ENCODE results near the gene KRTAP21-3. TPM values are rescaled to one million over a fixed set of nuclear protein-coding genes. Genes with fewer than 3 reads are reported as not detected.

KRTAP21-3 gene
- total RNA-seq, 1 donor from 2014 or later, result not detected

- Histone ChIP-seq H3K36me3 (no peaks in the 10 kb centered on the region), H3K9me3 (replicated peaks) (peaks cover 25% of the 10 kb centered on the region), H3K4me3 (no peak overlapping the region), H3K27me3 (ENCODE audit: low read depth) (no peaks in the 10 kb centered on the region), H3K27ac (replicated peaks) (no peak overlapping the region), H3K4me1 (no peaks in the 10 kb centered on the region)
- intact Hi-C loops (cut with micrococcal nuclease), result no loop called here
- DNase-seq, result no peak
- TF ChIP-seq CTCF (IDR thresholded peaks at IDR 0.05; ENCODE audit: borderline replicate concordance), result no peak
These were observed 4.1 kb downstream of the KRTAP21-3 start for GRCh38 chr21:30714456-30714855.

GRCh38 chr21:30713766-30714165 lies 4.8 kb downstream of the KRTAP21-3 start:
- Histone ChIP-seq H3K27me3 (ENCODE audit: low read depth) (no peaks in the 10 kb centered on the region), H3K4me1 (no peaks in the 10 kb centered on the region), H3K4me3 (no peak overlapping the region), H3K9me3 (replicated peaks) (peaks cover 25% of the 10 kb centered on the region), H3K36me3 (no peaks in the 10 kb centered on the region), H3K27ac (replicated peaks) (no peak overlapping the region)
- DNase-seq, result no peak
- no peak for TF ChIP-seq CTCF (IDR thresholded peaks at IDR 0.05; ENCODE audit: borderline replicate concordance)
- intact Hi-C loops (cut with micrococcal nuclease), result no loop called here

- H3K9me3 ChIP-seq (replicated peaks), result peaks cover 31% of the 10 kb centered on the region
- no peaks in the 10 kb centered on the region for H3K36me3 ChIP-seq
- TF ChIP-seq CTCF (IDR thresholded peaks at IDR 0.05; ENCODE audit: borderline replicate concordance), result no peak
- no peak overlapping the region for H3K4me3 ChIP-seq
- no peak for DNase-seq
- H3K4me1 ChIP-seq, result no peaks in the 10 kb centered on the region
- intact Hi-C loops (cut with micrococcal nuclease), result no loop called here
- H3K27ac ChIP-seq (replicated peaks), result no peak overlapping the region
- no peaks in the 10 kb centered on the region for H3K27me3 ChIP-seq (ENCODE audit: low read depth)
These were observed 8.1 kb downstream of the KRTAP21-3 start for GRCh38 chr21:30710499-30710898.

- Histone ChIP-seq H3K27ac (replicated peaks) (no peak overlapping the region), H3K27me3 (ENCODE audit: low read depth) (no peaks in the 10 kb centered on the region), H3K4me3 (no peak overlapping the region), H3K36me3 (no peaks in the 10 kb centered on the region), H3K9me3 (replicated peaks) (peaks cover 15% of the 10 kb centered on the region), H3K4me1 (no peaks in the 10 kb centered on the region)
- intact Hi-C loops (cut with micrococcal nuclease), result no loop called here
- no peak for TF ChIP-seq CTCF (IDR thresholded peaks at IDR 0.05; ENCODE audit: borderline replicate concordance)
- no peak for DNase-seq
These were observed 11.2 kb downstream of the KRTAP21-3 start for GRCh38 chr21:30707409-30707808.

GRCh38 chr21:30695956-30696355 lies 22.6 kb downstream of the KRTAP21-3 start:
- TF ChIP-seq CTCF (IDR thresholded peaks at IDR 0.05; ENCODE audit: borderline replicate concordance), result no peak
- peaks cover 53% of the 10 kb centered on the region for H3K9me3 ChIP-seq (replicated peaks)
- intact Hi-C loops (cut with micrococcal nuclease), result no loop called here

GRCh38 chr21:30689822-30690221 lies 28.8 kb downstream of the KRTAP21-3 start:
- H3K9me3 ChIP-seq (replicated peaks), result peaks cover 13% of the 10 kb centered on the region
- no peaks in the 10 kb centered on the region for H3K27me3 ChIP-seq (ENCODE audit: low read depth)
- no peak for TF ChIP-seq CTCF (IDR thresholded peaks at IDR 0.05; ENCODE audit: borderline replicate concordance)
- no peaks in the 10 kb centered on the region for H3K36me3 ChIP-seq
- no peak overlapping the region for H3K4me3 ChIP-seq
- intact Hi-C loops (cut with micrococcal nuclease), result no loop called here
- DNase-seq, result no peak
- no peak overlapping the region for H3K27ac ChIP-seq (replicated peaks)
- no peaks in the 10 kb centered on the region for H3K4me1 ChIP-seq

More at GRCh38 chr21:30695956-30696355, 22.6 kb downstream of the KRTAP21-3 start:
- no peak overlapping the region for H3K4me3 ChIP-seq
- H3K27me3 ChIP-seq (ENCODE audit: low read depth), result no peaks in the 10 kb centered on the region
- H3K27ac ChIP-seq (replicated peaks), result no peak overlapping the region
- no peaks in the 10 kb centered on the region for H3K36me3 ChIP-seq
- H3K4me1 ChIP-seq, result no peaks in the 10 kb centered on the region
- no peak for DNase-seq
